Measurements from ENCODE around the gene CCR5AS.

Gene CCR5AS

DNA sequence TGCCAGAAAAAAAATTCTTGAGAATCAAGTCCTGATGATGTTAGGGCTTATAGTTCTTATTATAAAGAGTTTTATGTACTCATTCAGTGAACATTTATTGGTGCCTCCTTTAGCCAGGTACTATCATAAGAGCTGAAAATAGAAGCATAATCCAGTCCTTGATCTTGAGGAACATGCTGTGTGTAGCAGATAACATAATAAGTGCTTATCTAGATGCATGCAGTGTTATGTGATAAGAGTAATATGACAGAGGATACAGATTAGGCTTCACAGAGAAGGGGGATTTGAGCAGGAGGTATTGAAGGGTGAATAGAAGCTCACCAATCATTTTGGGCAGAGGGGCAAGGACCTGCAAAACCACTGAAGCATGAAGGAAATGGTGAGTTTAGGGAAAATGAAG, 51.9 kb downstream of the CCR5AS start:
- H3K4me3 ChIP-seq (ENCODE audit: low read depth, low read length): no peak overlapping the region
- DNase-seq (ENCODE audit: low read depth): no peak
- TF ChIP-seq CTCF (IDR thresholded peaks at IDR 0.05; ENCODE audit: control insufficient read depth, extremely low read depth, insufficient read depth): no peak

DNA sequence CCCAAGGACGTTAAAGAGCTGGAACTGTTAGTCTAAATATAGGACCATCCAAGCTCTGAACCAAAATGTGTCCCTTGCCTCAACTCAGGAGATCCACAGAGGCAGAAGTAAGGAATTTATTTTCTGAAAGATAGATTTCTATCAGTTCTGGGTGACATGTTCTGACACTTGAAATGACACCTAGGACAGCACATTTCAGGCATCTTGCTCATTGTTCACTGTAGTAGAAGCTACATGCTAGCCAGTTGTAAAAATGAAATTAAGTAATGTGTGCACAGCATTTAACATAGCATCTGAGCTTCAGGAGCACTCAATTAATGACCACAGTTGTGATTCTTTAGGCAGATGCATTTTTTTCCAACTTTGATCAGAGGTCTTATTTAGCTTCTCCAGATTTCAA, 52.4 kb downstream of the CCR5AS start:
- DNase-seq (ENCODE audit: low read depth): no peak
- H3K4me3 ChIP-seq (ENCODE audit: low read depth, low read length): no peak overlapping the region
- no peak for TF ChIP-seq CTCF (IDR thresholded peaks at IDR 0.05; ENCODE audit: control insufficient read depth, extremely low read depth, insufficient read depth)

GRCh38 chr3:46353647-46354410, 53.0 kb downstream of the CCR5AS start, which contains the start of gene CCR2:
Gene CCR2, plus strand, starts transcription at chr3:46354111. Its CDS starts 3,417 bp downstream, at chr3:46357528.
- no peak for TF ChIP-seq CTCF (IDR thresholded peaks at IDR 0.05; ENCODE audit: control insufficient read depth, extremely low read depth, insufficient read depth)
- DNase-seq (ENCODE audit: low read depth): no peak

DNA sequence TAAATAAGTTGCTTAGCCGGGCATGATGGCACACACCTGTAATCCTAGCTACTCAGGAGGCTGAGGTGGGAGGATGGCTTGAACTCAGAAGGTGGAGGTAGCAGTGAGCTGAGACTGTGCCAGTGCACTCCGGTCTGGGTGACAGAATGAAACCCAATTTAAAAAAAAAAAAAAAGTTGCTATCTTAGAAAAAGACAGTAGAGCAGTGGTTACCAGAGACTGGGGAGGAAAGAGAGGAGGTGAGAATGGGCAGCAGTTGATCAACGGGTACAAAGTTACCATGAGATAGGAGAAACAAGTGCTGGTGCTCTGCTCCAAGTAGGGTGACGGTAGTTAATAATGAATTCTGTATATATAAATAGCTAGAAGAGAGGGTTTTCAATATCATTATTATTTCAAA, 53.8 kb downstream of the CCR5AS start:
- no peak for TF ChIP-seq CTCF (IDR thresholded peaks at IDR 0.05; ENCODE audit: control insufficient read depth, extremely low read depth, insufficient read depth)
- H3K4me3 ChIP-seq (ENCODE audit: low read depth, low read length): no peak overlapping the region
- no peak for DNase-seq (ENCODE audit: low read depth)

More at GRCh38 chr3:46353647-46354410, 53.0 kb downstream of the CCR5AS start, which contains the start of gene CCR2:
- H3K4me3 ChIP-seq (ENCODE audit: low read depth, low read length): no peak within 1 kb of the TSS

DNA sequence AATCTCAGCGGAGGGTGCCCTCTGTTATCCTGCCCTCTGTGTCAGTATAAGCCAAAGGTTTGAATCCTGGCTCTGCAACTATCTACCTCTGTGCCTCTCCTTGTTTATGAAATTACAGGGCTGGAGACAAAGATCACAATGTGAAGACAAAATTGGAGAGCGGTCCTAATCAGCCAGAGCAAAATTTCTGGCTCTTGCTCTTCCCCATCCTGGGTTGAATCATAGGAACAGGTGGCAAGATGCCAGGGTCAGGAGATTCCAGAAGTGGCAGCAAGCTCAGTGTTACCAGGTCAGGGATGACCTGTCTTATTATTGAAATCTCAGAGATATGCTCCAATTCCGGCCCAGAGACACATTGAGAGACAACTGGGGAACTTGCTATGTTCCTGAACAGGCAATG, 55.2 kb downstream of the CCR5AS start:
- H3K4me3 ChIP-seq (ENCODE audit: low read depth, low read length): no peak overlapping the region
- DNase-seq (ENCODE audit: low read depth): no peak
- TF ChIP-seq CTCF (IDR thresholded peaks at IDR 0.05; ENCODE audit: control insufficient read depth, extremely low read depth, insufficient read depth): no peak

DNA sequence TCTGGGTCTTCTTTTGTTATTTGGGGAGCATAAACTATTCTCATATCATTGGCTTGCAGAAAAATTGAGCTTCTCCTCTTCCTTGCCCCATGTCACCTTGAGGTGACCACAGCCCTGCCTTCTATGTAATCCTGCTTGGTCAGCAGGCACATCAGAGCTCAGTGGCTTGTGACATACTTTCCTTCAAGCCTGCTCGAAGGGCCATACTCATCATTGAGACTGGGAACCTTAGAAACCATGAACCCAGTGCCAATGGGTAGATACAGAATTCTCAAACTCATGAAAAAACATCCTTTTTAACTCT, 56.7 kb downstream of the CCR5AS start:
- DNase-seq (ENCODE audit: low read depth): no peak
- TF ChIP-seq CTCF (IDR thresholded peaks at IDR 0.05; ENCODE audit: control insufficient read depth, extremely low read depth, insufficient read depth): no peak
- no peak overlapping the region for H3K4me3 ChIP-seq (ENCODE audit: low read depth, low read length)
